Right cardiac atrium (tissue), 5 donors: Measurements from ENCODE around the gene ARSG. TPM values are rescaled to one million over a fixed set of nuclear protein-coding genes. Genes with fewer than 3 reads are reported as not detected.
A peak's percentile ranks its signal among the peaks of the same experiment; 100 is the strongest.
"Not testable (repeated sequence)": the region's sequence is repeated elsewhere in the genome, so short reads cannot be mapped to it uniquely, and the experiment has no call there.

Experiments
- ATAC-seq, 2 donors: fragments of 200-7000 bp; cut with Tn5 transposase; one replicate each; pipeline versions ENCODE4 v1.8.0 to v1.9.1; 2020; ENCODE audit warnings: moderate library complexity in 2 of 2, mild to moderate bottlenecking in 1 of 2
- DNase-seq, 3 donors: peaks; one replicate each; pipeline ENCODE4 v3.0.0-alpha.2; 2020
- H3K27ac ChIP-seq: one replicate; pipeline ENCODE4 v1.5.1; 2013; ENCODE audit warnings: mild to moderate bottlenecking, low read length, control low read depth, moderate library complexity
- H3K27me3 ChIP-seq: one replicate; pipeline ENCODE4 v1.6.1; 2013; ENCODE audit not compliant: control insufficient read depth, insufficient read depth
- H3K4me1 ChIP-seq: one replicate; pipeline ENCODE4 v1.6.1; 2013; ENCODE audit warnings: low read length; ENCODE audit not compliant: control insufficient read depth, insufficient read depth
- H3K4me3 ChIP-seq: one replicate; pipeline ENCODE4 v1.5.1; 2013; ENCODE audit warnings: low read length, control low read depth
- H3K9me3 ChIP-seq: one replicate; pipeline ENCODE4 v1.6.1; 2013; ENCODE audit warnings: low read length; ENCODE audit not compliant: control insufficient read depth
- WGBS: extraction: QIAGEN DNeasy Blood & Tissue Kit; methylation state at CpG from one replicate; pipeline ENCODE4 v1.1.7; 2013; 5-methylcytosine and 5-hydroxymethylcytosine counted together
- intact Hi-C, 4 donors: fragments of 100-400 bp; cut with DNase I; formaldehyde crosslinking; loops; one replicate each; pipeline versions ENCODE4 v1.11.0 to v1.14.0; 2022 to 2023
- polyA plus RNA-seq: library from polyadenylated mRNA; stranded (reverse); fragments of 200-250 nt; gene quantifications from one replicate; pipeline ENCODE4 v1.2.3, GENCODE V29; 2013
- total RNA-seq, 4 donors: library from RNA; stranded (reverse); fragmentation: NEBNext Ultra II Directional; extraction: Animal tissue kit (Norgen Biotek cat#: 25700); gene quantifications; one replicate each; pipeline ENCODE4 v1.2.1, GENCODE V29; 2021
- donor health status: healthy with polysubstance abuse.
- donor health status: DM: no; HTN: yes; CAD: no.
- donor health status: DM: no; HTN: no; CAD: no.
- donor health status: DM: no; HTN: yes; CAD: no; lungs with severe emphysema.
- donor health status: DM: yes; HTN: yes; CAD: no.

The ARSG gene
- total and polyA plus RNA-seq, 5 donors = 2.8 to 9.3 (median 6.5) TPM

GRCh38 chr17:68354311-68354710 is 63.0 kb downstream of the ARSG start:
- intact Hi-C loops, DNase-seq, H3K27ac ChIP-seq, H3K27me3 ChIP-seq, H3K4me3 ChIP-seq, H3K9me3 ChIP-seq, H3K4me1 ChIP-seq, ATAC-seq: not testable (repeated sequence)
- WGBS = 79% methylated on average over 2 of the region's 2 CpGs

DNA sequence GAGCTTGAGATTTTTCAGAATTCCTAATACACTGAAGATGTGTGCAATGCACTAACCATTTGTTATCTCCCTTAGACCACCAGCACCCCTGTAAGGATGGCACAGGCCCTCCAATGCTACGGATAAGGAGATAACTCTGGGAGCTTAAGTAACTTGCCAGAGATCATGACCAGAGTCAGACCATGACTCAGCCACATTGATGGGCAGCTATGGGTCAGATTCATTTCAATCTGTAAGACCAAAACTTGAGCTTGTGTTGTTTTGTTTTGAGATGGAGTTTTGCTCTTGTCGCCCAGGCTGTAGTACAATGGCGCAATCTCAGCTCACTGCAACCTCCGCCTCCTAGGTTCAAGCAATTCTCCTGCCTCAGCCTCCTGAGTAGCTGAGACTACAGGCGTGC is 63.8 kb downstream of the ARSG start:
- WGBS = 91% methylated on average over 5 of the region's 5 CpGs
- H3K27me3 ChIP-seq, H3K4me3 ChIP-seq, H3K9me3 ChIP-seq, DNase-seq, H3K27ac ChIP-seq, ATAC-seq, H3K4me1 ChIP-seq, intact Hi-C loops: not testable (repeated sequence)

DNA sequence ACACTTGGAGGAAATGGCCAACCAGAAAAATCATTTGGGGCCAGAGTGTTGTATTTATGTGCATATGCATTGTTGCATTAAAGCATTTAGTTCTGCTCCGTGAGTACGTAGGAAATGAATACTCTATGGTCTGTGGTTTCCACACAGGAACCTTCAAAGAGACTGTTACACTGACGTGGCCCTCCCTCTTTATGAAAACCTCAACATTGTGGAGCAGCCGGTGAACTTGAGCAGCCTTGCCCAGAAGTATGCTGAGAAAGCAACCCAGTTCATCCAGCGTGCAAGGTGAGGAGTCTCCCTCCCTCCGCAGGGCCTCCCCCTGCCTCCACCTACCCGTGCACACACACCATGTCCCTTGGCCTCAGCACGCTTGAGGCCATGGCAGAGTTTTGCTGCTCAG is 65.2 kb downstream of the ARSG start:
- Histone ChIP-seq H3K9me3 (no peaks in the 10 kb centered on the region), H3K27ac (no peak overlapping the region), H3K27me3 (no peaks in the 10 kb centered on the region), H3K4me3 (no peak overlapping the region), H3K4me1 (no peaks in the 10 kb centered on the region)
- intact Hi-C loops = no loop called here
- ATAC-seq = peak in 1 of 2 donors; percentile 31
- DNase-seq = no peak
- WGBS = 85% methylated on average over 8 of the region's 8 CpGs

GRCh38 chr17:68356949-68357455 is 65.7 kb downstream of the ARSG start:
- Histone ChIP-seq H3K4me3 (no peak overlapping the region), H3K27ac (no peak overlapping the region), H3K27me3 (no peaks in the 10 kb centered on the region), H3K4me1 (no peaks in the 10 kb centered on the region), H3K9me3 (no peaks in the 10 kb centered on the region)
- DNase-seq = no peak
- no peak for ATAC-seq
- WGBS = 88% methylated on average over 3 of the region's 3 CpGs
- intact Hi-C loops = no loop called here

DNA sequence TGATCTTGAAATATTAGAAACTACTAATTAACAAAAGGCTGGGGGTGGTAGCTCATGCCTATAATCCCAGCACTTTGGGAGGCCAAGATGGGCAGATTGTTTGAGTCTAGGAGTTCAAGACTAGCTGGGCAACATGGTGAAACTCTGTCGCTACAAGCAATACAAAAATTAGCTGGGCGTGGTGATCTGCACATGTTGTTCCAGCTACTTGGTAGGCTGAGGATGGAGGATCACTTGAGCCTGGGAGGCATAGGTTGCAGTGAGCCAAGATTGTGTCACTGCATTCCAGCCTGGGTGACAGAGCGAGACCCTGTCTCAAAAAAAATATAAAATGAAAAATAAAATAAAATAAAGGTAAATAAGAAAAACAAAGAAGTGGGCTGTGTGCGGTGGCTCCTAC is 66.6 kb downstream of the ARSG start:
- Histone ChIP-seq H3K4me1 (no peaks in the 10 kb centered on the region), H3K9me3 (no peaks in the 10 kb centered on the region), H3K27me3 (no peaks in the 10 kb centered on the region), H3K4me3 (no peak overlapping the region), H3K27ac (no peak overlapping the region)
- WGBS = 97% methylated on average over 4 of the region's 4 CpGs
- ATAC-seq (no peak), DNase-seq (no peak)
- intact Hi-C loops = no loop called here

DNA sequence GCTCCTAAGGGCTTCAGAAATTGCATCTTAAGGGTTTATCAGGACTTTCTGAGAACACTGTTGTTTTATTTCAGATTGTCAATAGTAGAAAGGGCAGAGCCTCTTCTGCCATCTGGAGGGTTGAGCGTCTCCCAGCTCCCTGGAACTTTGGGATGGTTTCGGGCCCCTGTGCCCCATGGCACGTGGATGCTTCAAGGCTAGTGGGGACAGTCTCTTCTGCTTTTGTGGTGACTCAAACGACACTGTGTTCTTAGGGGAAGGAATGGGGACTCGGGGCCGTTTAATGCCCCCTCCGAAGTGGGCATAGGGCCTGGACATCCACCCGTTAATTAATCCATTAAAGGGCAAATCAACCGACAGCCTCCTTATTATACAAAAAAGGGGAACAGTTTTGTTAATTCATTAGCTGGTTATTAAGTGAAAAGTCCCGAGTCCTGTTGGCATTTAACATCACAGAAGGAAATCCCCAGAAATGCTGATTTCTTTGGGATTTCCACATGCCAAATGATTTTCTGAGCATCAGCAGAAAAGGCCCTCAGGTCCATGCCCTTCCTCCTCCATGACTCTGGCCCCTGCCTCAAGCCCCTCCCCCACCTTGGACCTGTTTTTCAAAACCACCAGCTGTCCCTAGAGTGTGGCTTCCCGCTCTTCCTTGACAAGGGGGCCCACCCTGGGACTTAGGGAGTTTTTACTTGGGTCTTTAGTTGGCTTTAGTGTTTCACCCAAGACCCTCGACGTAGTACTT is 68.7 kb downstream of the ARSG start:
- intact Hi-C loops = no loop called here
- ATAC-seq (no peak), DNase-seq (no peak)
- Histone ChIP-seq H3K4me1 (no peaks in the 10 kb centered on the region), H3K4me3 (no peak overlapping the region), H3K27me3 (no peaks in the 10 kb centered on the region), H3K9me3 (no peaks in the 10 kb centered on the region), H3K27ac (no peak overlapping the region)
- 87% methylated on average over 13 of the region's 13 CpGs for WGBS

- H3K27me3 ChIP-seq = no peaks in the 10 kb centered on the region
- no peaks in the 10 kb centered on the region for H3K9me3 ChIP-seq
- DNase-seq (no peak), ATAC-seq (no peak)
- intact Hi-C loops = no loop called here
- no peak overlapping the region for H3K4me3 ChIP-seq
- H3K4me1 ChIP-seq = no peaks in the 10 kb centered on the region
- no peak overlapping the region for H3K27ac ChIP-seq
- 87% methylated on average over 2 of the region's 2 CpGs for WGBS
Observed at GRCh38 chr17:68365469-68365868, 74.2 kb downstream of the ARSG start.

DNA sequence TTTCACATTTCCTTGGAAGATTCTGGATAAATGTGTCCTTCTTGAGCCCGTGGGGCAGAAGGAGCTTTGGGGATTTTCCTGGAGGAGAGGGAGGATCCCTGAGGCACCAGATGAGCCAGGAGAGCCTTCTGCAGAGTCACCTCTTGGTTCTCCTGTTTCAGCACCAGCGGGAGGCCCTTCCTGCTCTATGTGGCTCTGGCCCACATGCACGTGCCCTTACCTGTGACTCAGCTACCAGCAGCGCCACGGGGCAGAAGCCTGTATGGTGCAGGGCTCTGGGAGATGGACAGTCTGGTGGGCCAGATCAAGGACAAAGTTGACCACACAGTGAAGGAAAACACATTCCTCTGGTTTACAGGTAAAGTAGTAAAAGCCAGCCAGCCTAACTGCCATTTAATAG is 77.1 kb downstream of the ARSG start:
- 80% methylated on average over 5 of the region's 5 CpGs for WGBS

GRCh38 chr17:68375566-68375965 is 84.3 kb downstream of the ARSG start:
- Histone ChIP-seq H3K27ac (no peak overlapping the region), H3K27me3 (no peaks in the 10 kb centered on the region), H3K9me3 (no peaks in the 10 kb centered on the region), H3K4me3 (no peak overlapping the region), H3K4me1 (peaks cover 16% of the 10 kb centered on the region)
- 94% methylated on average over 8 of the region's 8 CpGs for WGBS
- no peak for ATAC-seq
- intact Hi-C loops = no loop called here
- DNase-seq = no peak

More for the DNA sequence above, 77.1 kb downstream of the ARSG start:
- no peak for DNase-seq
- Histone ChIP-seq H3K4me1 (no peaks in the 10 kb centered on the region), H3K4me3 (no peak overlapping the region), H3K27ac (no peak overlapping the region), H3K9me3 (no peaks in the 10 kb centered on the region), H3K27me3 (no peaks in the 10 kb centered on the region)
- intact Hi-C loops = no loop called here
- peak in 1 of 2 donors; percentile 26 for ATAC-seq

GRCh38 chr17:68376178-68376577 is 84.9 kb downstream of the ARSG start:
- DNase-seq, H3K9me3 ChIP-seq, ATAC-seq, intact Hi-C loops, H3K27me3 ChIP-seq, H3K4me3 ChIP-seq, H3K27ac ChIP-seq: not testable (repeated sequence)
- H3K4me1 ChIP-seq = peaks cover 16% of the 10 kb centered on the region
- 98% methylated on average over 2 of the region's 2 CpGs for WGBS

DNA sequence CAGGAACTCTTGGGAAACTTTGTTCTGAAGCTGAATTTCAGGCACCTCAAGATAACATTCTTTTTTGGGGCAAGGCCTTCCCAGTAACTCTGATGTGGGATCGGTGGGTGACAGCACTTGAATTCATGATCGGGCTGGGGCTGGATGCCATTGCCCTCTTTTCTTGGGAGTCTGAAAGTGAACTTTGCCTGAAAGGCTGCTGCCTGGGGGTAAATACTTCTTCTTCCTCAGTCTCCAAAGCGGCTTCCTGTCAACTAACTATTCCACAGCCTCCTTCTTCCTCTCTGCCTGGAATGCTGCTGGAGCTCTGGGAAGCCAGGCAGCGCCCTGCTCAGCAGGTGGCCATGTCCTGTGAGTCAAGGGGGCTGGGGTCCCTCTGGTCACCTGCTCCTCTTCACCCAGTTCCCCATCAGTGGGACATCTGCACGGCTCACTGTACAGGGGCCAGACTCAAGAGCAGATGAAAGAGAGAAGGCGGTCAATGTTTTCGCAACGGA is 86.5 kb downstream of the ARSG start:
- no peak for ATAC-seq
- 28% methylated on average over 8 of the region's 8 CpGs for WGBS
- Histone ChIP-seq H3K27ac (peak overlapping the region; percentile 99), H3K9me3 (no peaks in the 10 kb centered on the region), H3K27me3 (no peaks in the 10 kb centered on the region), H3K4me1 (peaks cover 16% of the 10 kb centered on the region), H3K4me3 (no peak overlapping the region)
- no peak for DNase-seq
- intact Hi-C loops = no loop called here
